Epithelial cell of proximal tubule (primary cell): Measurements from ENCODE around the gene EPHA1. TPM values are rescaled to one million over a fixed set of nuclear protein-coding genes. Genes with fewer than 3 reads are reported as not detected.

ENCODE experiments used
- DNase-seq: peaks from one replicate; pipeline ENCODE4 v3.0.0-alpha.2; 2011; ENCODE audit warnings: low read depth
- H3K4me3 ChIP-seq: 2 replicates; pipeline ENCODE4 v1.5.1; 2011; ENCODE audit warnings: low read depth, mild to moderate bottlenecking, low read length
- total RNA-seq: library from RNA; depleted of rRNA; stranded (reverse); fragments of >200 nt; gene quantifications from 2 replicates; pipeline ENCODE4 v1.2.3, GENCODE V29; 2015
- TF ChIP-seq, protein P1 (sequence below): conservative IDR thresholded peaks from 2 replicates; pipeline ENCODE4 v1.5.1; 2012; ENCODE audit warnings: low read depth, mild to moderate bottlenecking, low read length

The EPHA1 gene
- total RNA-seq, 1 donor from 2014 or later = 14.4 TPM

GRCh38 chr7:143341842-143342241 lies 66.8 kb downstream of the EPHA1 start:
- H3K4me3 ChIP-seq = no peak overlapping the region
- DNase-seq = no peak
- TF ChIP-seq, protein P1, sequence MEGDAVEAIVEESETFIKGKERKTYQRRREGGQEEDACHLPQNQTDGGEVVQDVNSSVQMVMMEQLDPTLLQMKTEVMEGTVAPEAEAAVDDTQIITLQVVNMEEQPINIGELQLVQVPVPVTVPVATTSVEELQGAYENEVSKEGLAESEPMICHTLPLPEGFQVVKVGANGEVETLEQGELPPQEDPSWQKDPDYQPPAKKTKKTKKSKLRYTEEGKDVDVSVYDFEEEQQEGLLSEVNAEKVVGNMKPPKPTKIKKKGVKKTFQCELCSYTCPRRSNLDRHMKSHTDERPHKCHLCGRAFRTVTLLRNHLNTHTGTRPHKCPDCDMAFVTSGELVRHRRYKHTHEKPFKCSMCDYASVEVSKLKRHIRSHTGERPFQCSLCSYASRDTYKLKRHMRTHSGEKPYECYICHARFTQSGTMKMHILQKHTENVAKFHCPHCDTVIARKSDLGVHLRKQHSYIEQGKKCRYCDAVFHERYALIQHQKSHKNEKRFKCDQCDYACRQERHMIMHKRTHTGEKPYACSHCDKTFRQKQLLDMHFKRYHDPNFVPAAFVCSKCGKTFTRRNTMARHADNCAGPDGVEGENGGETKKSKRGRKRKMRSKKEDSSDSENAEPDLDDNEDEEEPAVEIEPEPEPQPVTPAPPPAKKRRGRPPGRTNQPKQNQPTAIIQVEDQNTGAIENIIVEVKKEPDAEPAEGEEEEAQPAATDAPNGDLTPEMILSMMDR = no peak

Other genes with a start within 250 kb of the EPHA1 start
- not detected in 2 replicates for gene TAS2R39, start 225.4 kb downstream of the EPHA1 start, total RNA-seq
- gene TAS2R40, start 186.8 kb downstream of the EPHA1 start, total RNA-seq = not detected in 2 replicates
- gene GSTK1, start 145.4 kb downstream of the EPHA1 start, total RNA-seq = 95.1 and 141 TPM in 2 replicates
- gene TMEM139, start 123.9 kb downstream of the EPHA1 start, total RNA-seq = 14.5 and 30.9 TPM in 2 replicates
- 17.8 and 18.7 TPM in 2 replicates for gene CASP2, start 120.5 kb downstream of the EPHA1 start, total RNA-seq
- not detected in 2 replicates for gene CLCN1, start 92.7 kb downstream of the EPHA1 start, total RNA-seq
- gene FAM131B, start 46.1 kb downstream of the EPHA1 start, total RNA-seq = 0.29 and 1.5 TPM in 2 replicates
- gene ZYX, start 27.5 kb downstream of the EPHA1 start, total RNA-seq = 117 and 152 TPM in 2 replicates
- gene TAS2R60, start 34.6 kb upstream of the EPHA1 start, total RNA-seq = not detected in 2 replicates
- not detected in 2 replicates for gene TAS2R41, start 69.0 kb upstream of the EPHA1 start, total RNA-seq
- gene CTAGE15, start 162.9 kb upstream of the EPHA1 start, total RNA-seq = 0.65 and 1.3 TPM in 2 replicates
- gene TCAF2, start 212.1 kb upstream of the EPHA1 start, total RNA-seq = 0.07 and 2.3 TPM in 2 replicates